Sigmoid colon (tissue), 7 donors: Measurements from ENCODE around the gene CHRND. TPM values are rescaled to one million over a fixed set of nuclear protein-coding genes. Genes with fewer than 3 reads are reported as not detected.

Experiments
- DNase-seq: peaks from one replicate; pipeline ENCODE4 v3.0.0-alpha.2; 2019
- H3K27ac ChIP-seq, 4 donors: fragments of 200-600 bp; sonication (generic); one replicate each; pipeline ENCODE4 v1.5.1; 2016 to 2019; ENCODE audit warnings: mild to moderate bottlenecking in 1 of 4
- H3K27me3 ChIP-seq, 3 donors: fragments of 200-600 bp; sonication (generic); one replicate each; pipeline ENCODE4 v1.5.1; 2019; ENCODE audit warnings: mild to moderate bottlenecking in 1 of 3
- H3K36me3 ChIP-seq, 4 donors: fragments of 200-600 bp; sonication (generic); one replicate each; pipeline ENCODE4 v1.5.1; 2016 to 2019
- H3K4me1 ChIP-seq, 4 donors: fragments of 200-600 bp; sonication (generic); one replicate each; pipeline ENCODE4 v1.5.1; 2017 to 2019
- H3K4me3 ChIP-seq, 4 donors: fragments of 200-600 bp; sonication (generic); one replicate each; pipeline ENCODE4 v1.5.1; 2017 to 2019; ENCODE audit warnings: mild to moderate bottlenecking in 2 of 4, moderate library complexity in 1 of 4
- H3K9me3 ChIP-seq, 4 donors: fragments of 200-600 bp in 3 of 4; sonication (generic) in 3 of 4; one replicate each; pipeline versions ENCODE4 v1.5.1 to v1.6.1; 2013 to 2019
- CTCF ChIP-seq, 4 experiments: fragments of 450-650 bp in 3 of 4; fragments of 200-600 bp in 1 of 4; IDR thresholded peaks; one replicate each; pipeline ENCODE4 v1.5.1; 2016 to 2019; ENCODE audit warnings: antibody characterized with exemption in 4 of 4, mild to moderate bottlenecking in 3 of 4, moderate library complexity in 2 of 4
- EP300 ChIP-seq, 4 donors: sonication (generic); formaldehyde crosslinking; IDR thresholded peaks; one replicate each; pipeline ENCODE4 v1.6.1; 2017; ENCODE audit warnings: antibody characterized with exemption in 4 of 4
- POLR2A ChIP-seq, 2 donors: fragments of 450-650 bp; IDR thresholded peaks; one replicate each; pipeline ENCODE4 v1.6.1; 2016; ENCODE audit warnings: antibody characterized with exemption in 2 of 2, mild to moderate bottlenecking in 2 of 2, moderate library complexity in 2 of 2
- POLR2AphosphoS5 ChIP-seq, 4 donors: sonication (generic); formaldehyde crosslinking; IDR thresholded peaks; one replicate each; pipeline ENCODE4 v1.6.1; 2017; ENCODE audit warnings: antibody characterized with exemption in 4 of 4
- WGBS, 2 donors: extraction: QIAGEN DNeasy Blood & Tissue Kit; methylation state at CpG; one replicate each; pipeline ENCODE4 v1.1.7; 2013; 5-methylcytosine and 5-hydroxymethylcytosine counted together
- intact Hi-C: fragments of 100-400 bp; cut with DNase I; formaldehyde crosslinking; loops from one replicate; pipeline ENCODE4 v1.15.1; 2023
- polyA plus RNA-seq, 3 donors: library from polyadenylated mRNA; stranded (reverse); fragments of 200-250 nt; gene quantifications; one replicate each; pipeline ENCODE4 v1.2.3, GENCODE V29; 2013
- total RNA-seq, 4 donors: library from RNA; depleted of rRNA; stranded (reverse); fragments of >200 nt; gene quantifications; one replicate each; pipeline ENCODE4 v1.1.0, GENCODE V29; 2016
- donor health status: healthy with polysubstance abuse.
- donor health status: Bipolar disorder and iron deficiency.
- donor health status: healthy.

Gene CHRND
- total and polyA plus RNA-seq, 7 donors, result not detected

GRCh38 chr2:232516551-232516950 lies 9.4 kb upstream of the CHRND start:
- no peak overlapping the region for H3K27ac ChIP-seq
- intact Hi-C loops, result no loop called here
- WGBS, 2 donors, result 48 to 82% methylated on average over 3 of the region's 3 CpGs
- TF ChIP-seq CTCF (IDR thresholded peaks at IDR 0.05), result no peak
- no peak for TF ChIP-seq POLR2A (IDR thresholded peaks at IDR 0.05)
- TF ChIP-seq POLR2AphosphoS5 (IDR thresholded peaks at IDR 0.05), result no peak
- no peak for TF ChIP-seq EP300 (IDR thresholded peaks at IDR 0.05)
- no peak overlapping the region for H3K4me3 ChIP-seq
- DNase-seq, result no peak
- H3K4me1 ChIP-seq, result peaks cover 0 to under 1% (median 0%) of the 10 kb centered on the region in 4 donors
- H3K27me3 ChIP-seq, result peaks cover 0 to 36% (median 10%) of the 10 kb centered on the region in 3 donors
- no peaks in the 10 kb centered on the region for H3K36me3 ChIP-seq
- no peaks in the 10 kb centered on the region for H3K9me3 ChIP-seq

GRCh38 chr2:232518844-232519243 lies 7.1 kb upstream of the CHRND start:
- WGBS, 2 donors, result 78 to 81% methylated on average over 6 of the region's 6 CpGs
- peaks cover 23 to 45% (median 33%) of the 10 kb centered on the region in 3 donors for H3K27me3 ChIP-seq
- H3K4me1 ChIP-seq, result peaks cover 0 to 19% (median 17%) of the 10 kb centered on the region in 4 donors
- TF ChIP-seq CTCF (IDR thresholded peaks at IDR 0.05) (no peak), EP300 (IDR thresholded peaks at IDR 0.05) (no peak)
- intact Hi-C loops, result no loop called here
- no peak for DNase-seq
- no peak overlapping the region for H3K4me3 ChIP-seq
- H3K9me3 ChIP-seq, result no peaks in the 10 kb centered on the region
- H3K27ac ChIP-seq, result no peak overlapping the region
- H3K36me3 ChIP-seq, result no peaks in the 10 kb centered on the region

GRCh38 chr2:232519581-232520438 lies 6.2 kb upstream of the CHRND start, which contains the start of gene PRSS56:
PRSS56 (plus strand) TSS chr2:232520388; CDS start chr2:232520599, 211 bp downstream.
- 61 to 65% methylated on average over 19 of the region's 19 CpGs for WGBS, 2 donors
- Histone ChIP-seq H3K4me1 (peaks cover 0 to 25% (median 22%) of the 10 kb centered on the region in 4 donors), H3K27ac (no peak within 1 kb of the TSS), H3K4me3 (no peak within 1 kb of the TSS), H3K27me3 (peaks cover 30 to 55% (median 43%) of the 10 kb centered on the region in 3 donors), H3K36me3 (no peaks in the 10 kb centered on the region), H3K9me3 (no peaks in the 10 kb centered on the region)
- intact Hi-C loops, result loop anchor here (5.0 kb wide), 1 partner anchor 613 kb away; no protein-coding TSS in a partner anchor
- DNase-seq, result no peak
- no peak for TF ChIP-seq CTCF (IDR thresholded peaks at IDR 0.05)
- no peak for TF ChIP-seq POLR2AphosphoS5 (IDR thresholded peaks at IDR 0.05)

GRCh38 chr2:232520489-232520888 lies 5.5 kb upstream of the CHRND start:
- intact Hi-C loops, result loop anchor here (5.0 kb wide), 1 partner anchor 613 kb away; no protein-coding TSS in a partner anchor
- no peak for TF ChIP-seq POLR2A (IDR thresholded peaks at IDR 0.05)
- WGBS, 2 donors, result 71 to 78% methylated on average over 15 of the region's 15 CpGs
- Histone ChIP-seq H3K4me1 (peaks cover 0 to 26% (median 25%) of the 10 kb centered on the region in 4 donors), H3K9me3 (no peaks in the 10 kb centered on the region), H3K4me3 (no peak overlapping the region), H3K27ac (no peak overlapping the region), H3K36me3 (no peaks in the 10 kb centered on the region), H3K27me3 (peaks cover 30 to 62% (median 48%) of the 10 kb centered on the region in 3 donors)
- DNase-seq, result no peak

GRCh38 chr2:232521098-232521497 lies 4.9 kb upstream of the CHRND start:
- 83 to 92% methylated on average over 14 of the region's 14 CpGs for WGBS, 2 donors
- peaks cover 30 to 68% (median 51%) of the 10 kb centered on the region in 3 donors for H3K27me3 ChIP-seq

More at GRCh38 chr2:232521098-232521497, 4.9 kb upstream of the CHRND start:
- no peak overlapping the region for H3K4me3 ChIP-seq
- no peaks in the 10 kb centered on the region for H3K9me3 ChIP-seq
- no peak overlapping the region for H3K27ac ChIP-seq
- intact Hi-C loops, result loop anchor here (5.0 kb wide), 1 partner anchor 614 kb away; no protein-coding TSS in a partner anchor
- peaks cover 0 to 31% (median 29%) of the 10 kb centered on the region in 4 donors for H3K4me1 ChIP-seq
- DNase-seq, result no peak
- no peaks in the 10 kb centered on the region for H3K36me3 ChIP-seq
- TF ChIP-seq EP300 (IDR thresholded peaks at IDR 0.05), result no peak
- TF ChIP-seq POLR2A (IDR thresholded peaks at IDR 0.05), result no peak
- no peak for TF ChIP-seq POLR2AphosphoS5 (IDR thresholded peaks at IDR 0.05)
- TF ChIP-seq CTCF (IDR thresholded peaks at IDR 0.05), result no peak
